D721Med (cell line): ENCODE results near the gene SKI.

ENCODE experiments used
- DNase-seq: peaks from one replicate; pipeline ENCODE4 v3.0.0; 2011; ENCODE audit warnings: low spot score; ENCODE audit not compliant: insufficient read length
- FAIRE-seq: peaks from 2 replicates; lab custom pipeline; 2011; peaks lifted over from hg19 to GRCh38; lab: Jason Lieb, UNC
- TF ChIP-seq, protein P1 (sequence below): IDR thresholded peaks from 2 replicates; pipeline ENCODE4 v1.5.1; 2012; ENCODE audit warnings: mild to moderate bottlenecking, control low read depth; ENCODE audit not compliant: insufficient read depth; ENCODE audit errors: missing control alignments

The SKI gene

DNA sequence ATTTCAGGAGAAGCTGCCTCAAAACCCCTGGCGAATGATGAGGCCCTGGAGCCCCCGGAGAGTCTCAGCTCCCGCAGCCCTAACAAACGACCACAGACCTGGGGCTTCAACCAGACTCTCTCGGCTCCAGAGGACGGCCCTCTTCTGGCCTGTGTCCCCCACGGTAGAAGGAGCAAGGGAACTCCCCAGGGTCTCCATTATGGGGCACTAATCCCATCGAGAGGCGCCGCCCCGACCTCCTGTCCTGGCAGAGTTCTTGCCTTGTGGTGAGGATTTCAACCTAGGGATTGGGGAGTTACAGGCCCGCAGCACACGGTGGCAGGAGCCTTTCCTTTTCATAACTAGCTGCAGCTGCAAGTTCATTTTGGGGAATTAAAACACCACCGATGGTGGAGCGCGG, 39.8 kb upstream of the SKI start:
- TF ChIP-seq, protein P1, sequence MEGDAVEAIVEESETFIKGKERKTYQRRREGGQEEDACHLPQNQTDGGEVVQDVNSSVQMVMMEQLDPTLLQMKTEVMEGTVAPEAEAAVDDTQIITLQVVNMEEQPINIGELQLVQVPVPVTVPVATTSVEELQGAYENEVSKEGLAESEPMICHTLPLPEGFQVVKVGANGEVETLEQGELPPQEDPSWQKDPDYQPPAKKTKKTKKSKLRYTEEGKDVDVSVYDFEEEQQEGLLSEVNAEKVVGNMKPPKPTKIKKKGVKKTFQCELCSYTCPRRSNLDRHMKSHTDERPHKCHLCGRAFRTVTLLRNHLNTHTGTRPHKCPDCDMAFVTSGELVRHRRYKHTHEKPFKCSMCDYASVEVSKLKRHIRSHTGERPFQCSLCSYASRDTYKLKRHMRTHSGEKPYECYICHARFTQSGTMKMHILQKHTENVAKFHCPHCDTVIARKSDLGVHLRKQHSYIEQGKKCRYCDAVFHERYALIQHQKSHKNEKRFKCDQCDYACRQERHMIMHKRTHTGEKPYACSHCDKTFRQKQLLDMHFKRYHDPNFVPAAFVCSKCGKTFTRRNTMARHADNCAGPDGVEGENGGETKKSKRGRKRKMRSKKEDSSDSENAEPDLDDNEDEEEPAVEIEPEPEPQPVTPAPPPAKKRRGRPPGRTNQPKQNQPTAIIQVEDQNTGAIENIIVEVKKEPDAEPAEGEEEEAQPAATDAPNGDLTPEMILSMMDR: no peak
- FAIRE-seq: no peak
- no peak for DNase-seq

DNA sequence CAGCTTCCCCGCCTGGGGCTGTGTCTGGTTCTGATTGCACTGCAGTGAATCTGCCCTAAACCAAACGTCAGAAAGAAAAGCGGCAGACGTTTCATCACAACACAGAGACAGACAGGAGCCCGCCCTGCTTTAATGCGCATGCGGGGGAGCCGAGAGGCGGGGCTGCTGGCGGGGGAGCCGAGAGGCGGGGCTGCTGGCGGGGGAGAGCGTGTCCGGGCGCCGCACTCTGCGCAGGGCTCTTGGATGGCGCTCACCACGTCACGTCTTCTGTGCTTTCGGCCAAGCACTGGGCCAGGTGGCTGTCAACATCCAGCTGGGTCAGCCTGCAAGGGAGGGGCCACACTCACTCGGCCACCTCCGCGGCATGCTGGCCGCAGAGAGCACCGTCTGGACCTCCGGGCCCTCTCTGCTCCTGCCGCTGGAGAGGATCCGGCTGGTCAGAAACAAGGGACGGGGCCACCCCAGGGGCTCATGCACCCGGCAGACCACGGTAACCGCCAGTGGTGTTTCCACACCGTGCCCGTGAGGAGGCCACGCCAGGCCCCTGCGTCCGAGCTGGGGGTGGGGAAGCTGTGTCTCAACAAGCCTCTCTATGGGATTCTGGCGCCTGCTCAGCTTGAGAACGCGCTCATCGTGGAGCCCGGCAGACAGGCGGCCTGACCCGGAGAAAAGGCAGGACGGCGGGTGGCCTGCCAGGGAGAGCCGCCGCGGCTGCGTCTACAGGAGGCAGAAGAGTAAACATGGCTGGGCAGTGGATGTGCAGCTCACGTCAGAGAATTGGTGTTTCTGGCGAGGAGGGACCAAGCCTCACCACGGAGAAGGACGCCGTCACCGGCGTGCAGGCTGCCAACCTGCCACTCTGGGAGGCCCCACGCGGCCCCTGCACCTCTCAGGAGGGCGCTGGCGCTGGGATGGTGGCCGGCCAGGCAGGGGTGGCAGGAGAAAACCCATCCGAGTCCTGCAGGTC, 38.4 kb upstream of the SKI start:
- TF ChIP-seq, protein P1: no peak
- DNase-seq (peak; percentile 65), FAIRE-seq (no peak)

DNA sequence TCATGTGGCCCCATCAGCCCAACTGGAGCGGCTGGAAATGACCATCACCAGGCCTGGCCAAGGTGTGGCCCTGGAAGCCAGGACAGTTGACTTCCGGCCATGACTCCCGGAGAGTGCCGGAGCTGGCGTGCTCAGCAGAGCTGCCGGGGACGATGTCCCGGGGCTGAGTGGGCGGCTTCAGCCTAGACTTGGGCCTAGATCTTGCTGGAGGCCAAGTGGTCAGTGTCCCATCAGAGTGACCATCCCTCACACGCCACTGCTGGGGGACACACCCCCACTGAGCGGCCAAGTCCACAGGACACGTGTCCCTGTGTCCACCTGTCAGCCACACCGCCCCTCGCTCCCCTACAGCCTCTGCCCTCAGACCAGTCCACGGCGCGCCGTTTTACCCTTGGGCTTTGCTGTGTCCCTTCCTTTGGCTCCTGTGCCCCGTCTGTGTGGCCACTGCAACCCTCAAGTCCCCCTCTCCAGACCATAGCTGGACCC, 37.6 kb upstream of the SKI start:
- TF ChIP-seq, protein P1: no peak

DNA sequence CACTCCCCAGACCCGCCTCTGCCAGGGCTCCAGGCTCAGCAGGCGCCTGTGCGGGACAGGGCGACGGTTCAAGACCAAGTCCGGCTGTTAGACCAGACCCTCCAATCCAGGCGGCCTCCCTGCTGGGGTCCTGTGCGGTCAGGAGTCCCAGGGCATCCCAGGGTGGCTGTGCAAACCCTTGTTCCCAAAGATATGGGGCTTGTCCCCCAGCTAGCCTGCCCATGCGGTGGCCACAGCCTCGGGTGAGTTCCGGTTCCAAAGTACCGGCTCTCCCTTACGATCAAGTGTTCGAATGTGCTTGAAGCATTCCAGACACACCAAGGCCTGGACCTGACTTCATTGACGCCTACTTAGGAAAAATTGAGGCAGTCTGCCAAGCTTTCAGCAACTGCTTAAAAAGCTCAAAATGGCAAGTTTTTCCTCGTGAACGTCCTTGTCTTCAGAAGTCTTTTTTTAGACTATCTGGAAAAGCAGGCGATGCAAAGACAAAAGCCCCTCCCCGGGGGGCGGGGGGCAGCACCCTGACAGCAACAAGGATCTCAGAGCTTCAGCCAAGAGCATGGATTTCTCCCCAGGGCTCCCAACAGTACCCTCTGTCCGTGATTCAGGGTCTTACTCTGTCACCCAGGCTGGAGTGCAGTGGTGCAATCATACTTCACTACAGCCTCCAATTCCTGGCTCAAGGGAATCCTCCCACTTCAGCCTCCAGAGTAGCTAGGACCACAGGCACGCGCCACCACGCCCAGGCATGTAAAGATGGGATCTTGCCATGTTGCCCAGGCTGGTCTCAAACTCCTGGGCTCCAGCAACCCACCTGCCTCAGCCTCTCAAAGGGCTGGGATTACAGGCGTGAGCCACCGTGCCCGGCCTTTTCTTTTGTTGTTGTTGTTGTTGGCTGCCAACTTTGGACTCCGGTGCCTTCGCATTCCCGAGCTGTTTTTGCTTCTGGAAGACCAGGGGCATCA, 35.8 kb upstream of the SKI start:
- TF ChIP-seq, protein P1: no peak
- DNase-seq (no peak), FAIRE-seq (no peak)

More for the DNA sequence above, 37.6 kb upstream of the SKI start:
- FAIRE-seq (no peak), DNase-seq (no peak)

DNA sequence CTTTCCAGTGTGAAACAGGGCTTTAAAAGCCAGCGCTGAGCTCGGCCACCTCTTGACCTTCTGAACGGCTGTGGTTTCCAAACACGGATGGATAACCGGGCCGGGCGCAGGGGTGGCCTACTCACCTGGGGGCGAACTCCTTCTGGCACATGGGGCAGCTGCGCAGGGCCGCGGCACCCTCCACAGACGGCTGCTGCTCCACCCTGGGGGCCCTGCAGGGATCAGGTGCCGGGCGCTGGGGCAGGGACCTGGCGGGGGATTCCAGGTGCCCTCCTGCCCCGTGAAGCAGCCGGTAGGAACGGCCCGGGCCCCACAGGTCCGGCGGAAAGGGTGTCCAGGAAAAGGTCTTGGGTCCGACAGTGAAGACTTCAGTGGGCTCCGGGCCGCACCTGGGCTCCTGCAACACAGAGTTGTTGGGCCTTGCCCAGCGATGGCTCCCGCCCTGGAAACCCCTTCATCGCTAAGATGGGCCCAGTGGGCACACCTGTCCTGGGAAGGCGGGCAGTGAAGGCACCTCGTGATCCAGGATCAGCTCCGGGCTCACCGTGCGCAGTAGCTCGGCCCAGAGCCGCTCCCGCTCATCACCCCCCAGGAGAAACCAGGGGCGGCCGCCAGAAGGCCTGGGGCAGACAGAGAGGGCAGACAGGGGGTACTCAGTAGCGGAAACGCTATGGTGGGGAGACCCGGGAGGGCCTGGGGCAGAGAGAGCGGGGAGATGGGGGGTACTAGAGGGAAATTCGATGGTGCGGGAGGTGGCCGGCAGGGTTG, 34.4 kb upstream of the SKI start:
- FAIRE-seq: no peak
- DNase-seq: no peak

More for the DNA sequence above, 34.4 kb upstream of the SKI start:
- TF ChIP-seq, protein P1: no peak
